Activated CD8-positive, alpha-beta T cell treated with anti-CD3 and anti-CD28 coated beads, Interleukin-2, amount 10 ng/mL, durations not matched to agents 7 days and 5 days (primary cell): ENCODE results near the gene FKBP15. TPM values are rescaled to one million over a fixed set of nuclear protein-coding genes. Genes with fewer than 3 reads are reported as not detected.
"Not testable (repeated sequence)": the region's sequence is repeated elsewhere in the genome, so short reads cannot be mapped to it uniquely, and the experiment has no call there.

ENCODE experiments used
- ATAC-seq: fragments of 150-1000 bp; cut with Tn5 transposase; one replicate; pipeline ENCODE4 v1.10.0; 2021; ENCODE audit warnings: moderate library complexity
- CTCF ChIA-PET: fragments of 350-600 bp; sonication (Branson Sonifier 250); formaldehyde crosslinking; loops from one replicate; lab custom pipeline; 2021; ENCODE audit warnings: antibody characterized with exemption; lab: Charles Lee
- POLR2A ChIA-PET: fragments of 350-600 bp; sonication (Branson Sonifier 250); formaldehyde crosslinking; loops from one replicate; lab custom pipeline; 2021; ENCODE audit warnings: antibody characterized with exemption; lab: Charles Lee
- DNase-seq: peaks from one replicate; pipeline ENCODE4 v3.0.0-alpha.2; 2020
- H3K27ac Mint-ChIP-seq: one replicate; pipeline ENCODE4 v1.8.0; 2021; ENCODE audit warnings: mild to moderate bottlenecking, mixed read lengths
- H3K27me3 Mint-ChIP-seq: one replicate; pipeline ENCODE4 v1.8.0; 2021; ENCODE audit warnings: low read depth, mixed read lengths
- H3K36me3 Mint-ChIP-seq: one replicate; pipeline ENCODE4 v1.8.0; 2021; ENCODE audit warnings: low read depth, mixed read lengths
- H3K4me1 Mint-ChIP-seq: one replicate; pipeline ENCODE4 v1.8.0; 2021; ENCODE audit warnings: low read depth, mixed read lengths
- H3K4me3 Mint-ChIP-seq: one replicate; pipeline ENCODE4 v1.8.0; 2021; ENCODE audit warnings: mild to moderate bottlenecking, mixed read lengths
- H3K9me3 Mint-ChIP-seq: one replicate; pipeline ENCODE4 v1.8.0; 2022; ENCODE audit warnings: mixed read lengths; ENCODE audit not compliant: insufficient read depth
- total RNA-seq, 2 experiments: library from RNA; stranded (reverse); gene quantifications; one replicate each; pipeline ENCODE4 v1.2.3, GENCODE V29; 2021

FKBP15 gene
- total RNA-seq, 2 experiments from 2014 or later = 34.5 to 36.3 TPM

GRCh38 chr9:113156880-113157279 is 64.2 kb downstream of the FKBP15 start:
- Mint-ChIP-seq H3K4me1 (peaks cover 30% of the 10 kb centered on the region), H3K36me3 (peaks cover 21% of the 10 kb centered on the region), H3K27ac (peak overlapping the region; percentile 89), H3K9me3 (no peaks in the 10 kb centered on the region), H3K4me3 (no peak overlapping the region), H3K27me3 (no peaks in the 10 kb centered on the region)
- ChIA-PET POLR2A (interaction anchor here (1.0 to 1.5 kb wide), 2 partner anchors 14 to 63 kb away, joined by 3 to 5 read pairs; no protein-coding TSS in a partner anchor), CTCF (interaction anchor here (1.1 to 3.5 kb wide), 3 partner anchors 30 to 64 kb away, joined by 3 to 31 read pairs (median 6); partner anchors contain the start of genes FKBP15 and SLC31A1)
- DNase-seq = no peak
- ATAC-seq = no peak

GRCh38 chr9:113155911-113156588 is 65.0 kb downstream of the FKBP15 start:
- ATAC-seq (peak; percentile 58), DNase-seq (peak; percentile 72)
- H3K4me1 Mint-ChIP-seq = peaks cover 36% of the 10 kb centered on the region
- peak overlapping the region; percentile 23 for H3K4me3 Mint-ChIP-seq
- CTCF ChIA-PET = interaction anchor here (0.8 to 3.5 kb wide), 7 partner anchors 18 to 253 kb away, joined by 3 to 31 read pairs (median 4); partner anchors contain the start of genes ALAD, CDC26, FKBP15 and PRPF4
- POLR2A ChIA-PET = interaction anchor here (1.0 to 1.5 kb wide), 2 partner anchors 13 to 64 kb away, joined by 3 to 5 read pairs; no protein-coding TSS in a partner anchor
- H3K27me3 Mint-ChIP-seq = no peaks in the 10 kb centered on the region
- no peaks in the 10 kb centered on the region for H3K9me3 Mint-ChIP-seq
- H3K27ac Mint-ChIP-seq = peak overlapping the region; percentile 89
- H3K36me3 Mint-ChIP-seq = peaks cover 17% of the 10 kb centered on the region

- no peaks in the 10 kb centered on the region for H3K27me3 Mint-ChIP-seq
- no peaks in the 10 kb centered on the region for H3K9me3 Mint-ChIP-seq
- POLR2A ChIA-PET = interaction anchor here (0.8 kb wide), 1 partner anchor 120 kb away, joined by 4 read pairs; the partner anchor contains the start of gene CDC26
- peaks cover 36% of the 10 kb centered on the region for H3K4me1 Mint-ChIP-seq
- DNase-seq (no peak), ATAC-seq (no peak)
- H3K4me3 Mint-ChIP-seq = no peak overlapping the region
- H3K36me3 Mint-ChIP-seq = peaks cover 13% of the 10 kb centered on the region
- peak overlapping the region; percentile 23 for H3K27ac Mint-ChIP-seq
- CTCF ChIA-PET = interaction anchor here (1.0 to 3.5 kb wide), 6 partner anchors 19 to 252 kb away, joined by 3 to 31 read pairs (median 4); partner anchors contain the start of genes ALAD, FKBP15 and SLC31A1
These were observed 66.1 kb downstream of the FKBP15 start for GRCh38 chr9:113154946-113155345.

GRCh38 chr9:113154471-113154870 is 66.6 kb downstream of the FKBP15 start:
- ChIA-PET CTCF (interaction anchor here (3.5 kb wide), 1 partner anchor 42 kb away, joined by 31 read pairs; no protein-coding TSS in a partner anchor), POLR2A (interaction anchor here (0.8 kb wide), 1 partner anchor 120 kb away, joined by 4 read pairs; the partner anchor contains the start of gene CDC26)
- Mint-ChIP-seq H3K36me3 (peaks cover 13% of the 10 kb centered on the region), H3K4me3 (no peak overlapping the region), H3K27me3 (no peaks in the 10 kb centered on the region), H3K27ac (no peak overlapping the region), H3K4me1 (peaks cover 36% of the 10 kb centered on the region), H3K9me3 (no peaks in the 10 kb centered on the region)
- ATAC-seq (no peak), DNase-seq (no peak)

GRCh38 chr9:113153599-113153998 is 67.5 kb downstream of the FKBP15 start:
- H3K27me3 Mint-ChIP-seq = no peaks in the 10 kb centered on the region
- peaks cover 9% of the 10 kb centered on the region for H3K36me3 Mint-ChIP-seq
- ATAC-seq = no peak
- no peaks in the 10 kb centered on the region for H3K9me3 Mint-ChIP-seq
- no peak overlapping the region for H3K4me3 Mint-ChIP-seq
- POLR2A ChIA-PET = no interaction called here
- H3K4me1 Mint-ChIP-seq = peaks cover 36% of the 10 kb centered on the region
- no peak overlapping the region for H3K27ac Mint-ChIP-seq
- DNase-seq = no peak
- CTCF ChIA-PET = interaction anchor here (0.6 to 3.5 kb wide), 2 partner anchors 42 to 66 kb away, joined by 3 to 31 read pairs; no protein-coding TSS in a partner anchor

GRCh38 chr9:113152699-113153098 is 68.4 kb downstream of the FKBP15 start:
- Mint-ChIP-seq H3K27me3 (no peaks in the 10 kb centered on the region), H3K27ac (no peak overlapping the region), H3K36me3 (peaks cover 4% of the 10 kb centered on the region), H3K9me3 (no peaks in the 10 kb centered on the region), H3K4me1 (peaks cover 36% of the 10 kb centered on the region), H3K4me3 (peak overlapping the region; percentile 24)
- POLR2A ChIA-PET = interaction anchor here (1.6 kb wide), 1 partner anchor 68 kb away, joined by 8 read pairs; the partner anchor contains the start of genes FKBP15 and SLC31A1
- CTCF ChIA-PET = no interaction called here
- DNase-seq (no peak), ATAC-seq (no peak)

- Mint-ChIP-seq H3K27me3 (no peaks in the 10 kb centered on the region), H3K4me3 (peak overlapping the region; percentile 77), H3K27ac (no peak overlapping the region), H3K9me3 (no peaks in the 10 kb centered on the region), H3K4me1 (peaks cover 33% of the 10 kb centered on the region), H3K36me3 (peaks cover 4% of the 10 kb centered on the region)
- ChIA-PET CTCF (interaction anchor here (0.9 to 3.3 kb wide), 8 partner anchors 10 to 506 kb away, joined by 3 to 24 read pairs (median 4); partner anchors contain the start of gene ALAD), POLR2A (interaction anchor here (1.6 kb wide), 1 partner anchor 69 kb away, joined by 8 read pairs; the partner anchor contains the start of genes FKBP15 and SLC31A1)
- no peak for DNase-seq
- ATAC-seq = no peak
These were observed 69.1 kb downstream of the FKBP15 start for GRCh38 chr9:113151696-113152630.

GRCh38 chr9:113150670-113151611 is 70.1 kb downstream of the FKBP15 start, which contains the start of gene SLC31A2:
SLC31A2 (plus strand) TSS chr9:113151007; CDS start chr9:113151075, 68 bp downstream.
- POLR2A ChIA-PET = interaction anchor here (1.6 kb wide), 1 partner anchor 70 kb away, joined by 8 read pairs; the partner anchor contains the start of genes FKBP15 and SLC31A1
- H3K9me3 Mint-ChIP-seq = no peaks in the 10 kb centered on the region
- H3K4me3 Mint-ChIP-seq = peak within 1 kb of the TSS; percentile 77
- ATAC-seq (peak; percentile 95), DNase-seq (peak; percentile 89)
- H3K4me1 Mint-ChIP-seq = peaks cover 23% of the 10 kb centered on the region
- no peak within 1 kb of the TSS for H3K27ac Mint-ChIP-seq
- H3K36me3 Mint-ChIP-seq = peaks cover 4% of the 10 kb centered on the region
- CTCF ChIA-PET = interaction anchor here (0.9 to 3.3 kb wide), 10 partner anchors 11 to 507 kb away, joined by 3 to 24 read pairs (median 4); partner anchors contain the start of gene ALAD
- peaks cover 2% of the 10 kb centered on the region for H3K27me3 Mint-ChIP-seq

- H3K4me1 Mint-ChIP-seq, H3K9me3 Mint-ChIP-seq, H3K27ac Mint-ChIP-seq, POLR2A ChIA-PET, H3K4me3 Mint-ChIP-seq, DNase-seq, H3K27me3 Mint-ChIP-seq, H3K36me3 Mint-ChIP-seq, ATAC-seq: not testable (repeated sequence)
- CTCF ChIA-PET = interaction anchor here (1.5 to 3.3 kb wide), 2 partner anchors 10 to 37 kb away, joined by 3 to 24 read pairs; no protein-coding TSS in a partner anchor
These were observed 71.5 kb downstream of the FKBP15 start for GRCh38 chr9:113149561-113149960.
